ENCODE results near the gene TTR. TPM values are rescaled to one million over a fixed set of nuclear protein-coding genes. Genes with fewer than 3 reads are reported as not detected.
A peak's percentile ranks its signal among the peaks of the same experiment; 100 is the strongest.

Gene TTR
- total RNA-seq, 1 donor from 2014 or later = not detected

- FAIRE-seq (no peak), DNase-seq (ENCODE audit: low read depth) (no peak)
- H3K9ac ChIP-seq (ENCODE audit: low read length) = no peak overlapping the region
- H4K20me1 ChIP-seq (ENCODE audit: insufficient read depth, low read length) = no peaks in the 10 kb centered on the region
- H3K27me3 Mint-ChIP-seq (ENCODE audit: low read depth, unreplicated experiment) = no peaks in the 10 kb centered on the region
- H3K36me3 ChIP-seq (ENCODE audit: insufficient read depth, low read length) = no peaks in the 10 kb centered on the region
- no peak overlapping the region for H3K4me2 ChIP-seq (ENCODE audit: low read length)
- H3K4me1 ChIP-seq (ENCODE audit: insufficient read depth, low read length) = no peaks in the 10 kb centered on the region
- no peaks in the 10 kb centered on the region for H3K27me3 ChIP-seq (ENCODE audit: insufficient read depth, low read length)
- H3K4me3 Mint-ChIP-seq (ENCODE audit: unreplicated experiment) = no peak overlapping the region
- no peak overlapping the region for H3K27ac Mint-ChIP-seq (ENCODE audit: unreplicated experiment)
- H3K36me3 Mint-ChIP-seq (ENCODE audit: low read depth, unreplicated experiment) = peaks cover 6% of the 10 kb centered on the region
- no peaks in the 10 kb centered on the region for H3K9me3 ChIP-seq (ENCODE audit: insufficient read depth, low read depth, low read length)
- H3K4me3 ChIP-seq (ENCODE audit: insufficient read depth, low read depth, low read length) = no peak overlapping the region
- peaks cover 2% of the 10 kb centered on the region for H3K4me1 Mint-ChIP-seq (ENCODE audit: low read depth, unreplicated experiment)
- no peaks in the 10 kb centered on the region for H3K79me2 ChIP-seq (ENCODE audit: insufficient read depth, low read length)
- H2AFZ ChIP-seq (ENCODE audit: low read depth, low read length) = no peak overlapping the region
- no peak for TF ChIP-seq EZH2 (IDR thresholded peaks at IDR 0.05; ENCODE audit: insufficient read depth, low read length)
- TF ChIP-seq, protein P1, sequence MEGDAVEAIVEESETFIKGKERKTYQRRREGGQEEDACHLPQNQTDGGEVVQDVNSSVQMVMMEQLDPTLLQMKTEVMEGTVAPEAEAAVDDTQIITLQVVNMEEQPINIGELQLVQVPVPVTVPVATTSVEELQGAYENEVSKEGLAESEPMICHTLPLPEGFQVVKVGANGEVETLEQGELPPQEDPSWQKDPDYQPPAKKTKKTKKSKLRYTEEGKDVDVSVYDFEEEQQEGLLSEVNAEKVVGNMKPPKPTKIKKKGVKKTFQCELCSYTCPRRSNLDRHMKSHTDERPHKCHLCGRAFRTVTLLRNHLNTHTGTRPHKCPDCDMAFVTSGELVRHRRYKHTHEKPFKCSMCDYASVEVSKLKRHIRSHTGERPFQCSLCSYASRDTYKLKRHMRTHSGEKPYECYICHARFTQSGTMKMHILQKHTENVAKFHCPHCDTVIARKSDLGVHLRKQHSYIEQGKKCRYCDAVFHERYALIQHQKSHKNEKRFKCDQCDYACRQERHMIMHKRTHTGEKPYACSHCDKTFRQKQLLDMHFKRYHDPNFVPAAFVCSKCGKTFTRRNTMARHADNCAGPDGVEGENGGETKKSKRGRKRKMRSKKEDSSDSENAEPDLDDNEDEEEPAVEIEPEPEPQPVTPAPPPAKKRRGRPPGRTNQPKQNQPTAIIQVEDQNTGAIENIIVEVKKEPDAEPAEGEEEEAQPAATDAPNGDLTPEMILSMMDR (IDR thresholded peaks at IDR 0.05; ENCODE audit: insufficient read depth, low read depth, low read length) = no peak
- no peak overlapping the region for H3K27ac ChIP-seq (ENCODE audit: low read depth, low read length)
- H3K9me3 Mint-ChIP-seq (ENCODE audit: unreplicated experiment) = no peaks in the 10 kb centered on the region
Observed at GRCh38 chr18:31549416-31549815, 42.3 kb upstream of the TTR start.

GRCh38 chr18:31551883-31552282, 39.8 kb upstream of the TTR start:
- Mint-ChIP-seq H3K27ac (ENCODE audit: unreplicated experiment) (no peak overlapping the region), H3K36me3 (ENCODE audit: low read depth, unreplicated experiment) (peaks cover 3% of the 10 kb centered on the region), H3K4me1 (ENCODE audit: low read depth, unreplicated experiment) (peaks cover 2% of the 10 kb centered on the region), H3K4me3 (ENCODE audit: unreplicated experiment) (no peak overlapping the region), H3K27me3 (ENCODE audit: low read depth, unreplicated experiment) (no peaks in the 10 kb centered on the region), H3K9me3 (ENCODE audit: unreplicated experiment) (no peaks in the 10 kb centered on the region)
- Histone ChIP-seq H2AFZ (ENCODE audit: low read depth, low read length) (no peak overlapping the region), H3K27me3 (ENCODE audit: insufficient read depth, low read length) (no peaks in the 10 kb centered on the region), H3K4me2 (ENCODE audit: low read length) (no peak overlapping the region), H3K4me3 (ENCODE audit: insufficient read depth, low read depth, low read length) (no peak overlapping the region), H3K36me3 (ENCODE audit: insufficient read depth, low read length) (no peaks in the 10 kb centered on the region), H3K9me3 (ENCODE audit: insufficient read depth, low read depth, low read length) (no peaks in the 10 kb centered on the region), H3K9ac (ENCODE audit: low read length) (no peak overlapping the region), H3K27ac (ENCODE audit: low read depth, low read length) (no peak overlapping the region), H3K79me2 (ENCODE audit: insufficient read depth, low read length) (no peaks in the 10 kb centered on the region), H3K4me1 (ENCODE audit: insufficient read depth, low read length) (no peaks in the 10 kb centered on the region), H4K20me1 (ENCODE audit: insufficient read depth, low read length) (no peaks in the 10 kb centered on the region)
- DNase-seq (ENCODE audit: low read depth) (no peak), FAIRE-seq (no peak)
- no peak for TF ChIP-seq EZH2 (IDR thresholded peaks at IDR 0.05; ENCODE audit: insufficient read depth, low read length)
- TF ChIP-seq, protein P1 (IDR thresholded peaks at IDR 0.05; ENCODE audit: insufficient read depth, low read depth, low read length) = no peak

GRCh38 chr18:31553800-31554199, 37.9 kb upstream of the TTR start:
- H3K27ac Mint-ChIP-seq (ENCODE audit: unreplicated experiment) = no peak overlapping the region
- no peaks in the 10 kb centered on the region for H3K27me3 ChIP-seq (ENCODE audit: insufficient read depth, low read length)
- no peaks in the 10 kb centered on the region for H3K36me3 ChIP-seq (ENCODE audit: insufficient read depth, low read length)
- no peaks in the 10 kb centered on the region for H3K27me3 Mint-ChIP-seq (ENCODE audit: low read depth, unreplicated experiment)
- no peaks in the 10 kb centered on the region for H3K9me3 Mint-ChIP-seq (ENCODE audit: unreplicated experiment)
- H3K36me3 Mint-ChIP-seq (ENCODE audit: low read depth, unreplicated experiment) = peaks cover 3% of the 10 kb centered on the region
- no peak overlapping the region for H2AFZ ChIP-seq (ENCODE audit: low read depth, low read length)
- no peak overlapping the region for H3K4me3 ChIP-seq (ENCODE audit: insufficient read depth, low read depth, low read length)
- H3K9me3 ChIP-seq (ENCODE audit: insufficient read depth, low read depth, low read length) = no peaks in the 10 kb centered on the region
- H4K20me1 ChIP-seq (ENCODE audit: insufficient read depth, low read length) = no peaks in the 10 kb centered on the region
- H3K9ac ChIP-seq (ENCODE audit: low read length) = no peak overlapping the region
- H3K27ac ChIP-seq (ENCODE audit: low read depth, low read length) = no peak overlapping the region
- DNase-seq (ENCODE audit: low read depth) (no peak), FAIRE-seq (no peak)
- H3K4me1 ChIP-seq (ENCODE audit: insufficient read depth, low read length) = no peaks in the 10 kb centered on the region
- no peak overlapping the region for H3K4me2 ChIP-seq (ENCODE audit: low read length)
- no peaks in the 10 kb centered on the region for H3K79me2 ChIP-seq (ENCODE audit: insufficient read depth, low read length)
- no peak overlapping the region for H3K4me3 Mint-ChIP-seq (ENCODE audit: unreplicated experiment)
- no peak for TF ChIP-seq EZH2 (IDR thresholded peaks at IDR 0.05; ENCODE audit: insufficient read depth, low read length)
- TF ChIP-seq, protein P1 (IDR thresholded peaks at IDR 0.05; ENCODE audit: insufficient read depth, low read depth, low read length) = peak; percentile 9
- H3K4me1 Mint-ChIP-seq (ENCODE audit: low read depth, unreplicated experiment) = peaks cover 2% of the 10 kb centered on the region

Measured in astrocyte (in vitro differentiated cells and primary cell).